Esophagus muscularis mucosa (tissue), 4 donors: ENCODE results near the gene EFNB1. TPM values are rescaled to one million over a fixed set of nuclear protein-coding genes. Genes with fewer than 3 reads are reported as not detected.

Experiments
- DNase-seq: peaks from one replicate; pipeline ENCODE4 v3.0.0-alpha.2; 2017; ENCODE audit errors: extremely low spot score
- H3K27ac ChIP-seq, 4 donors: fragments of 200-600 bp; sonication (generic); replicated peaks in 1 of 4; 1 replicate in 3 of 4; 2 replicates in 1 of 4; pipeline ENCODE4 v1.5.1; 2016 to 2019; ENCODE audit warnings: mild to moderate bottlenecking in 1 of 4
- H3K27me3 ChIP-seq, 4 donors: fragments of 200-600 bp; sonication (generic); one replicate each; pipeline versions ENCODE4 v1.5.1 to v1.6.0; 2016 to 2019
- H3K36me3 ChIP-seq, 4 donors: fragments of 200-600 bp; sonication (generic); one replicate each; pipeline ENCODE4 v1.5.1; 2016 to 2019
- H3K4me1 ChIP-seq, 4 donors: fragments of 200-600 bp; sonication (generic); one replicate each; pipeline ENCODE4 v1.5.1; 2016 to 2019
- H3K4me3 ChIP-seq, 4 donors: fragments of 200-600 bp; sonication (generic); 1 replicate in 2 of 4; 2 replicates in 2 of 4; pipeline ENCODE4 v1.5.1; 2016 to 2019; ENCODE audit warnings: mild to moderate bottlenecking in 4 of 4, moderate library complexity in 1 of 4
- H3K9me3 ChIP-seq, 4 donors: fragments of 200-600 bp; sonication (generic); 1 replicate in 3 of 4; 2 replicates in 1 of 4; pipeline ENCODE4 v1.5.1; 2016 to 2019
- CTCF ChIP-seq, 3 experiments: fragments of 200-600 bp in 2 of 3; fragments of 450-650 bp in 1 of 3; sonication (generic) in 2 of 3; IDR thresholded peaks; one replicate each; pipeline ENCODE4 v1.5.1; 2017 to 2019; ENCODE audit warnings: antibody characterized with exemption in 3 of 3, mild to moderate bottlenecking in 2 of 3, moderate library complexity in 1 of 3
- EP300 ChIP-seq: sonication (generic); formaldehyde crosslinking; IDR thresholded peaks from one replicate; pipeline ENCODE4 v1.6.1; 2017; ENCODE audit warnings: antibody characterized with exemption
- POLR2A ChIP-seq: fragments of 450-650 bp; IDR thresholded peaks from one replicate; pipeline ENCODE4 v1.6.1; 2017; ENCODE audit warnings: antibody characterized with exemption, moderate library complexity, mild to moderate bottlenecking, low read depth
- POLR2AphosphoS5 ChIP-seq, 2 donors: sonication (generic); formaldehyde crosslinking; IDR thresholded peaks; one replicate each; pipeline ENCODE4 v1.6.1; 2017; ENCODE audit warnings: antibody characterized with exemption in 2 of 2
- WGBS: methylation state at CpG from one replicate; pipeline ENCODE4 v1.1.5; 2018; 5-methylcytosine and 5-hydroxymethylcytosine counted together
- intact Hi-C: fragments of 100-400 bp; cut with DNase I; formaldehyde crosslinking; loops from one replicate; pipeline ENCODE4 v1.15.1; 2023
- total RNA-seq, 4 donors: library from RNA; depleted of rRNA; stranded (reverse); fragments of >200 nt; gene quantifications; one replicate each; pipeline versions ENCODE4 v1.1.0 to v1.2.1, GENCODE V29; 2016

EFNB1 gene
- total RNA-seq, 4 donors from 2014 or later: 16.2 to 37.3 (median 23.9) TPM

- Histone ChIP-seq H3K4me1 (peaks cover 0 to 7% (median 0%) of the 10 kb centered on the region in 4 donors), H3K9me3 (no peaks in the 10 kb centered on the region), H3K36me3 (no peaks in the 10 kb centered on the region), H3K4me3 (no peak overlapping the region), H3K27ac (no peak overlapping the region), H3K27me3 (no peaks in the 10 kb centered on the region)
- WGBS: 50% methylated on average over 14 of the region's 14 CpGs
- no peak for TF ChIP-seq CTCF (IDR thresholded peaks at IDR 0.05)
- TF ChIP-seq EP300: no peak
- no peak for TF ChIP-seq POLR2A
- no peak for TF ChIP-seq POLR2AphosphoS5 (IDR thresholded peaks at IDR 0.05)
- DNase-seq: no peak
- intact Hi-C loops: no loop called here
These were observed 38.8 kb downstream of the EFNB1 start for GRCh38 chrX:68867458-68868112.

GRCh38 chrX:68868316-68868715, 39.5 kb downstream of the EFNB1 start:
- Histone ChIP-seq H3K9me3 (no peaks in the 10 kb centered on the region), H3K36me3 (no peaks in the 10 kb centered on the region), H3K27ac (no peak overlapping the region), H3K4me1 (peaks cover 0 to 7% (median 0%) of the 10 kb centered on the region in 4 donors), H3K4me3 (no peak overlapping the region), H3K27me3 (no peaks in the 10 kb centered on the region)
- no peak for DNase-seq
- 92% methylated on average over 3 of the region's 3 CpGs for WGBS
- intact Hi-C loops: no loop called here
- TF ChIP-seq POLR2A (no peak), POLR2AphosphoS5 (IDR thresholded peaks at IDR 0.05) (no peak)

- peaks cover 0 to 7% (median 0%) of the 10 kb centered on the region in 4 donors for H3K4me1 ChIP-seq
- no peak overlapping the region for H3K27ac ChIP-seq
- intact Hi-C loops: no loop called here
- no peaks in the 10 kb centered on the region for H3K27me3 ChIP-seq
- TF ChIP-seq EP300 (no peak), POLR2A (no peak), CTCF (IDR thresholded peaks at IDR 0.05) (no peak), POLR2AphosphoS5 (IDR thresholded peaks at IDR 0.05) (no peak)
- H3K9me3 ChIP-seq: no peaks in the 10 kb centered on the region
- no peaks in the 10 kb centered on the region for H3K36me3 ChIP-seq
- H3K4me3 ChIP-seq: no peak overlapping the region
- 62% methylated on average over 5 of the region's 5 CpGs for WGBS
- DNase-seq: no peak
These were observed 40.3 kb downstream of the EFNB1 start for GRCh38 chrX:68868902-68869800.

- peaks cover 0 to 7% (median 0%) of the 10 kb centered on the region in 4 donors for H3K4me1 ChIP-seq
- TF ChIP-seq POLR2A (no peak), EP300 (no peak), POLR2AphosphoS5 (IDR thresholded peaks at IDR 0.05) (no peak), CTCF (IDR thresholded peaks at IDR 0.05) (no peak)
- H3K27ac ChIP-seq: no peak overlapping the region
- intact Hi-C loops: no loop called here
- no peak for DNase-seq
- H3K4me3 ChIP-seq: no peak overlapping the region
- WGBS: 100% methylated on average over 2 of the region's 3 CpGs
- no peaks in the 10 kb centered on the region for H3K36me3 ChIP-seq
- no peaks in the 10 kb centered on the region for H3K9me3 ChIP-seq
- no peaks in the 10 kb centered on the region for H3K27me3 ChIP-seq
These were observed 41.5 kb downstream of the EFNB1 start for GRCh38 chrX:68870357-68870756.

- no peak for DNase-seq
- H3K9me3 ChIP-seq: no peaks in the 10 kb centered on the region
- no peak overlapping the region for H3K27ac ChIP-seq
- WGBS: 62% methylated on average over 2 of the region's 2 CpGs
- peaks cover 0 to 7% (median 0%) of the 10 kb centered on the region in 4 donors for H3K4me1 ChIP-seq
- no peaks in the 10 kb centered on the region for H3K36me3 ChIP-seq
- TF ChIP-seq CTCF (IDR thresholded peaks at IDR 0.05): no peak
- TF ChIP-seq EP300: no peak
- TF ChIP-seq POLR2A: no peak
- TF ChIP-seq POLR2AphosphoS5 (IDR thresholded peaks at IDR 0.05): no peak
- no peak overlapping the region for H3K4me3 ChIP-seq
- intact Hi-C loops: no loop called here
- no peaks in the 10 kb centered on the region for H3K27me3 ChIP-seq
These were observed 43.4 kb downstream of the EFNB1 start for GRCh38 chrX:68872171-68872570.
